Chondrocyte (in vitro differentiated cells): ENCODE measurements around the gene RGL4. TPM values are rescaled to one million over a fixed set of nuclear protein-coding genes. Genes with fewer than 3 reads are reported as not detected.
"Not testable (repeated sequence)": the region's sequence is repeated elsewhere in the genome, so short reads cannot be mapped to it uniquely, and the experiment has no call there.

ENCODE experiments used
- DNase-seq: peaks from one replicate; pipeline ENCODE4 v3.0.0; 2021; ENCODE audit warnings: mixed read lengths, low spot score
- H3K27ac Mint-ChIP-seq: one replicate; pipeline ENCODE4 v1.8.0; 2021; ENCODE audit warnings: mild to moderate bottlenecking, moderate library complexity, mixed read lengths; ENCODE audit not compliant: unreplicated experiment
- H3K27me3 Mint-ChIP-seq: 2 replicates; pipeline ENCODE4 v1.8.0; 2021; ENCODE audit warnings: low read depth, mixed read lengths
- H3K36me3 Mint-ChIP-seq: 2 replicates; pipeline ENCODE4 v1.8.0; 2021; ENCODE audit warnings: low read depth, mixed read lengths
- H3K4me1 Mint-ChIP-seq: 2 replicates; pipeline ENCODE4 v1.8.0; 2021; ENCODE audit warnings: low read depth, mild to moderate bottlenecking, mixed read lengths
- H3K4me3 Mint-ChIP-seq: one replicate; pipeline ENCODE4 v1.8.0; 2021; ENCODE audit warnings: mild to moderate bottlenecking, moderate library complexity, mixed read lengths; ENCODE audit not compliant: unreplicated experiment
- H3K9me3 Mint-ChIP-seq: 2 replicates; pipeline ENCODE4 v1.8.0; 2021; ENCODE audit warnings: low read depth, mixed read lengths
- total RNA-seq: library from RNA; stranded (reverse); gene quantifications from 3 replicates; pipeline ENCODE4 v1.2.1, GENCODE V29; 2021
- TF ChIP-seq, protein P1 (sequence below): fragments of 200-600 bp; sonication (generic); IDR thresholded peaks from 2 replicates; pipeline ENCODE4 v1.5.0; 2021; ENCODE audit warnings: antibody characterized with exemption, mild to moderate bottlenecking, moderate library complexity

Gene RGL4
- total RNA-seq, 1 donor from 2014 or later: not detected

DNA sequence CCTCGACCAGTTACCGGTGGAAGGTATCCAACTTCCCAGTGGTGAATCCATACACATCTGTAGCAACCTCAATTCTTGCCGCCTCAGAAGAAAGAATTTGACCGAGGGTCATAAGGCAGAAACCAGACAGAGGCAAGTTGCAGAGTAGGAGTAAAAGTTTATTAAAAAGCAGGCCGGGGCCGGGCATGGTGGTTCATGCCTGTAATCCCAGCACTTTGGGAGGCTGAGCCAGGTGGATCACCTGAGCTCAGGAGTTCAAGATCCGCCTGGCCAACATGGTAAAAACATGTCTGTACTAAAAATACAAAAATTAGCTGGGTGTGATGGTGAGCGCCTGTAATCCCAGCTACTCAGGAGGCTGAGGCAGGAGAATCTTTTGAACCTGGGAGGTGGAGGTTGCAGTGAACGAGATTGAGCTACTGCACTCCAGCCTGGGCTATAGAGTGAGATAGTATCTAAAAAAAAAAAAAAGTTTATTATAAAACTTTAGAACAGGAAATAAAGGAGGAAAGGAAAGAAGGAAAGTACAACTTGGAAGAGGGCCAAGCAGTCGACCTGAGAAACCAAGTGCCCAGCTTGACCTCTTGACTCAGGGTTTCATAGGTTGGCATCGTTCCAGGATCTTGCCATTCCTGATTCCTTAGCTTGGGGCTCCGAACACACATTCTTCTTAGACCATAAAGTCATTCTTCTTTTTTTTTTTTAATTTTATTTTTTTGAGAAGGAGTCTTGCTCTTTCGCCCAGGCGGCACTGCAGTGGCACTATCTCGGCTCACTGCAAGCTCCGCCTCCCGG, 27.8 kb downstream of the RGL4 start:
- no peak overlapping the region for H3K4me3 Mint-ChIP-seq
- no peaks in the 10 kb centered on the region for H3K27me3 Mint-ChIP-seq
- H3K4me1 Mint-ChIP-seq: peaks cover 7% of the 10 kb centered on the region

GRCh38 chr22:23720855-23721254, 30.0 kb downstream of the RGL4 start:
- H3K27me3 Mint-ChIP-seq: no peaks in the 10 kb centered on the region
- peaks cover 2% of the 10 kb centered on the region for H3K4me1 Mint-ChIP-seq
- no peak overlapping the region for H3K27ac Mint-ChIP-seq
- H3K4me3 Mint-ChIP-seq: no peak overlapping the region
- H3K36me3 Mint-ChIP-seq: no peaks in the 10 kb centered on the region
- TF ChIP-seq, protein P1, sequence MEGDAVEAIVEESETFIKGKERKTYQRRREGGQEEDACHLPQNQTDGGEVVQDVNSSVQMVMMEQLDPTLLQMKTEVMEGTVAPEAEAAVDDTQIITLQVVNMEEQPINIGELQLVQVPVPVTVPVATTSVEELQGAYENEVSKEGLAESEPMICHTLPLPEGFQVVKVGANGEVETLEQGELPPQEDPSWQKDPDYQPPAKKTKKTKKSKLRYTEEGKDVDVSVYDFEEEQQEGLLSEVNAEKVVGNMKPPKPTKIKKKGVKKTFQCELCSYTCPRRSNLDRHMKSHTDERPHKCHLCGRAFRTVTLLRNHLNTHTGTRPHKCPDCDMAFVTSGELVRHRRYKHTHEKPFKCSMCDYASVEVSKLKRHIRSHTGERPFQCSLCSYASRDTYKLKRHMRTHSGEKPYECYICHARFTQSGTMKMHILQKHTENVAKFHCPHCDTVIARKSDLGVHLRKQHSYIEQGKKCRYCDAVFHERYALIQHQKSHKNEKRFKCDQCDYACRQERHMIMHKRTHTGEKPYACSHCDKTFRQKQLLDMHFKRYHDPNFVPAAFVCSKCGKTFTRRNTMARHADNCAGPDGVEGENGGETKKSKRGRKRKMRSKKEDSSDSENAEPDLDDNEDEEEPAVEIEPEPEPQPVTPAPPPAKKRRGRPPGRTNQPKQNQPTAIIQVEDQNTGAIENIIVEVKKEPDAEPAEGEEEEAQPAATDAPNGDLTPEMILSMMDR: no peak
- H3K9me3 Mint-ChIP-seq: no peaks in the 10 kb centered on the region
- no peak for DNase-seq

More for the DNA sequence above, 27.8 kb downstream of the RGL4 start:
- no peaks in the 10 kb centered on the region for H3K9me3 Mint-ChIP-seq
- no peak overlapping the region for H3K27ac Mint-ChIP-seq
- peaks cover 5% of the 10 kb centered on the region for H3K36me3 Mint-ChIP-seq
- TF ChIP-seq, protein P1: no peak
- DNase-seq: no peak

DNA sequence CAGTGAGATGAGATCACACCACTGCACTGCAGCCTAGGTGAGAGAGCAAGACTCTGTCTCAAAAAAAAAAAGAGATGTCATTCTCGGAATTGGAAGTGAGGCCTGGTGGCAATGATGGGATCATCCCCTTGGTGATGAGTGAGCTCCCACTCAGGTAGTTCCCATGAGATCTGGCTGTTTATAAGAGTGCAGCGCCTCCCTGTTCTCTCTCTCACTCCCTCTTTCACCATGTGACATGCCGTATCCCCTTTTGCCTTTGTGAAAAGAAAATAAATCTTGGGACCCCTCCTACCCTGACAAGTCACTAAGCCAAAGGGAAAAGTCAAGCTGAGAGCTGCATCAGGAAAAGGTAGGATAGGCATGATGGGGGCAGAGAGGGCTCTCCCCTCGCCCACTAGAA, 31.3 kb downstream of the RGL4 start:
- Mint-ChIP-seq H3K27ac (no peak overlapping the region), H3K4me3 (no peak overlapping the region), H3K9me3 (no peaks in the 10 kb centered on the region), H3K36me3 (no peaks in the 10 kb centered on the region), H3K27me3 (no peaks in the 10 kb centered on the region), H3K4me1 (peaks cover 2% of the 10 kb centered on the region)
- TF ChIP-seq, protein P1: no peak
- no peak for DNase-seq

- Mint-ChIP-seq H3K36me3 (no peaks in the 10 kb centered on the region), H3K27ac (no peak overlapping the region), H3K4me1 (no peaks in the 10 kb centered on the region), H3K27me3 (no peaks in the 10 kb centered on the region), H3K9me3 (no peaks in the 10 kb centered on the region), H3K4me3 (no peak overlapping the region)
- TF ChIP-seq, protein P1: no peak
- no peak for DNase-seq
Observed at GRCh38 chr22:23722724-23723123, 31.9 kb downstream of the RGL4 start.

DNA sequence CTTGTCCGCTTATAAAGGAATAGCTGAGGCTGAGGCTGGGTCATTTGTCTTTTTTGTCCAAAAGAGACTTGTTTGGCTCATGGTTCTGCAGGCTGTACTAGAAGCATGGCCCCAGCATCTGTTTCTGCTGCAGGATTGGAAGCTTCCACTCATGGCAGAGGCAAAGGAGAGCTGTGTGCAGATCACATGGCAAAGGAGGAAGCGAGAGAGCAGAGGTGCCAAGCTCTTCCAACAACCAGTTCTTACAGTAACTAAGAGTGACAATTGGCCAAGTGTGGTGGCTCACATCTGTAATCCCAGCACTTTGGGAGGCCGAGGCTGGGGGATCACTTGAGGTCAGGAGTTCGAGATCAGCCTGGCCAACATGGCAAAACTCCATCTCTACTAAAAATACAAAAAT, 37.3 kb downstream of the RGL4 start:
- not testable (repeated sequence) for H3K36me3 Mint-ChIP-seq, H3K4me1 Mint-ChIP-seq, H3K9me3 Mint-ChIP-seq, H3K27me3 Mint-ChIP-seq, H3K27ac Mint-ChIP-seq, DNase-seq, H3K4me3 Mint-ChIP-seq

- Mint-ChIP-seq H3K9me3 (no peaks in the 10 kb centered on the region), H3K27me3 (no peaks in the 10 kb centered on the region), H3K36me3 (peaks cover 8% of the 10 kb centered on the region), H3K27ac (no peak overlapping the region), H3K4me3 (no peak overlapping the region), H3K4me1 (no peaks in the 10 kb centered on the region)
- TF ChIP-seq, protein P1: no peak
- no peak for DNase-seq
Observed at GRCh38 chr22:23737696-23738095, 46.9 kb downstream of the RGL4 start.
